Stimulated activated CD4-positive, alpha-beta T cell treated with anti-CD3 and anti-CD28 coated beads, Interleukin-2, amount 100 ng/mL, for 48 hours (primary cell): Measurements from ENCODE around the gene ZNF428.

ENCODE experiments used
- DNase-seq, 2 donors: peaks; one replicate each; pipeline ENCODE4 v3.0.0-alpha.2; 2020

Gene ZNF428

GRCh38 chr19:43561139-43561970, 58.1 kb downstream of the ZNF428 start:
- DNase-seq, result no peak

GRCh38 chr19:43560687-43561086, 58.7 kb downstream of the ZNF428 start:
- DNase-seq, result no peak
